ENCODE results near the gene HOXD13.
A peak's percentile ranks its signal among the peaks of the same experiment; 100 is the strongest.

Gene HOXD13

GRCh38 chr2:176106581-176107539 lies 14.3 kb downstream of the HOXD13 start, which contains the start of gene HOXD11:
Gene HOXD11, plus strand, starts transcription at chr2:176107280. Its CDS starts 76 bp downstream, at chr2:176107356.
- peak; percentile 41 for DNase-seq

DNA sequence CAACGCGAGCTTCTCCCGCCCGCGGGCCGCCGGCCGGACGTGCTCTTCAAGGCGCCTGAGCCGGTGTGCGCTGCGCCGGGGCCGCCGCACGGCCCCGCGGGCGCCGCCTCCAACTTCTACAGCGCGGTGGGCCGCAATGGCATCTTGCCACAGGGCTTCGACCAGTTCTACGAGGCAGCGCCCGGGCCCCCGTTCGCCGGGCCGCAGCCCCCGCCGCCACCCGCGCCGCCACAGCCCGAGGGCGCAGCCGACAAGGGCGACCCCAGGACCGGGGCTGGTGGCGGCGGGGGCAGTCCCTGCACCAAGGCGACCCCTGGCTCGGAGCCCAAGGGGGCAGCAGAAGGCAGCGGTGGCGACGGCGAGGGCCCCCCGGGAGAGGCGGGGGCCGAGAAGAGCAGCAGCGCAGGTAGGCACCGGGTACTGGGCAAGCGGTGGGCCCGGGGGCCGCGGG lies 15.2 kb downstream of the HOXD13 start:
- DNase-seq: no peak

DNA sequence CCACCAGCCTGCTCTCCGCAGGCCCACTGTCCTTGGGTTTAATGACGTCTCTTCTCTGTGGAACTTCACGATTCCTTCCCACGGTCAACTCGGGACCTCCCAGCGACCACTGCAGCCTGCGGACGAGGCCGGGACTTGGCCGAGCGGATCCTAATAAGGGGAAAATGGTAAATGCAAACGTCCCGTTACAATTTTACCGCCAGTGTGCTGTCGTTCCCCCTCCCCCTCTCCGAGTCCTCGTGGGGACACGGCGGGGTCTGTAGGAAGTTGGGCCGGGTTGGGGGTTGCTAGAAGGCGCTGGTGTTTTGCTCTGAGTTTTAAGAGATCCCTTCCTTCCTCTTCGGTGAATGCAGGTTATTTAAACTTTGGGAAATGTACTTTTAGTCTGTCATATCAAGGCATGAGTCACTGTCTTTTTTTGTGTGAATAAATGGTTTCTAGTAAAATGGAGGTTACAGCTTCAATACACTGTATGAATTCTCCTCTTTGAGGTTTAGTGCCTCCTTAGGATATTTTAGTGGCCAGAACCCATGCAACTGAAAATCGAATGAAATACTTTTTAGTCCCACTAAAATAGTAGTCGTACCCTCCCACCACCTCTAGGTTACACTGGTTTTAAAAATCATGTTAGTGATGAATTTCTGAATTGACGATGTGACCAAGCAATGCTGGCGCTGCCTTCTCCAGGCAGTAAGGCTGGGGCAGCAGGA lies 16.8 kb downstream of the HOXD13 start:
- no peak for DNase-seq

DNA sequence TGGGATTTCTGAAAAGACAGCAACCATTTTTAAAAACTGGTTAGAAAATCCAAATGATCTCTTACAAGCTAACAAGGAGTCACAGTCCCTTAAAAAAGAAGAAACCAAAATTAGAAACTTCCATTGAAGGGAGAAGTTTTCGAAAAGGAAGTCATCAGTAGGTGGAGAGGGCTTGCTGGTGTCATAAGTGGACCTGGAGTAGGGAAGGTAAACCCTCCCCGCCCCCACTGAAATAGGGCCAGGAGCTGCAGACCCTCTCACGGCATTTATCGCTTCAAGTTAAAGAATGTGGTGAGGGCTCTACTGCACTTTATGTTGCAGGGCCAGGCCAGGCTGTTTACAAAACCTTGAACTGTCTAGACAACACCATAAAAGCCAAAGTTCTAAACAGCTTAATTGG lies 17.4 kb downstream of the HOXD13 start:
- DNase-seq: no peak

GRCh38 chr2:176110415-176111308 lies 18.1 kb downstream of the HOXD13 start:
- DNase-seq: no peak

- no peak for DNase-seq
Observed at GRCh38 chr2:176111309-176111663, 18.8 kb downstream of the HOXD13 start.

DNA sequence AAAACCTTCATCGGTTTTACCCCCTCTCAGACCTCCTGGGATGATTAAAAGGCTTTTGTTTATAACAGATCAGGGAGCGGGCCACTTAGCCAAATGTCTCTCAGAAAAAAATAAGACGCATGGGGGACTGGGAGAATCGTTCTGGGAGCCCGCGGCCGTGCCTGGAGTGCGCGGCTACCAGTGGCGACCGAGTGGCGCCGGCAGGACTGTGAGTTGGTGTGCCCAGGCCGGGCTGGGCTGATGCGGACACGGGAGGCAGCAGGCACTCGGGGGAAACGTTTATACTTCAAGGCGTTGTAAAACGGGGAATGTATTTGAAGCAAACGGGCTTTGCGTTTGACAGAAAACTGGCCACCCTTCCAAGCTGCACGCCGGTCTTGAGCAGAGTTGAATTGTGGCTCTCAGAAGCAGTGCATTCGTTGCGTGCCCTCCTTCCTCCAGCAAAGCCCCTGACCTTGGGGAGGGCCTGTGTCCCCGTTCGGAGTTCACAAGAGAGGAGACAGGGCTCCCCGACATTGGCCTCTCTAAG lies 19.4 kb downstream of the HOXD13 start:
- no peak for DNase-seq

DNA sequence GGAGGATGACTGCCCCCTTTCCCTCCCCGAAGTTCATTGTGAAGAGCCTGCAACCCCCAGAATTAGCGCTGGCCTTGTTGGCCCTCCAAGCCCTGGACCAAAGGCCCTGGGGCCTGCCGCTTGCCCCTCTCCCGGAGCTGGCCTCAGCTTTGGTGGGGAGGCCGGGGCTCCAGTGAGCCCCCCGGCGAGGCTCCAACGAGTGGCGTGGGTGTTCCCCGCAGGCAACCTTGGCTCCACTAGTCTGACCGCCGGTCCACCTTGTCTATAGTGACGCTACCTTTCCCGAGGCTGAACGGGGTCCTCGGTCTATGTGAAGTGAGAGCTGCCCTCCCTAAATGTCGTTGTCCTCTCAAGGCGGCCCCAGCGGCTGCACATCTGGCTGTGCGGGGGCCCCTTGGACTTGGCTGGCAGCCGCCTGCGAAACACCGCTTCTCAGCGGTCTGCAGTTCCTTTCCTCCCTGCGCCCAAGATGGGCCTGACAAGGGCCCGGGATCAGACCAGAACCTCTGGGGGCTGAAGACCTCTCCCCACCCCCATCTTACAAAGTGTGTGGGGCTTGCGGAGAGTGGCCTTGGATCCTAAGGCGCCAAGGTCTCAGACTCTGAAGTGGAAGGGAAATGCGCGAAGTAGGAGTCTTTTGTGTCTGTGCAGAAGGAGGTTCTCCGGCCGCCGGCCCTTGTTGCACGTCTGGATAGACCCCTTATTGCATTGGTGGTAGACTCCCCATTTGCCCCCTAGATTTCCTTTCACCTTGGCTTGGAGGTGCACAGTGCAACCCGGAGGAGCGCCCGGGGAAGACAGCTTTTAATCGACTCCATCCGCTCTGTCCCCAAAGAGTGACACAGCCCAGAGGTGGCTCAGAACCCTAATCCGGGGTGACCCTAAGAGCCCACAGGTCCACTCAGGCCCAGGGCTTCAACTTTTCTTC lies 20.1 kb downstream of the HOXD13 start:
- DNase-seq: no peak

DNA sequence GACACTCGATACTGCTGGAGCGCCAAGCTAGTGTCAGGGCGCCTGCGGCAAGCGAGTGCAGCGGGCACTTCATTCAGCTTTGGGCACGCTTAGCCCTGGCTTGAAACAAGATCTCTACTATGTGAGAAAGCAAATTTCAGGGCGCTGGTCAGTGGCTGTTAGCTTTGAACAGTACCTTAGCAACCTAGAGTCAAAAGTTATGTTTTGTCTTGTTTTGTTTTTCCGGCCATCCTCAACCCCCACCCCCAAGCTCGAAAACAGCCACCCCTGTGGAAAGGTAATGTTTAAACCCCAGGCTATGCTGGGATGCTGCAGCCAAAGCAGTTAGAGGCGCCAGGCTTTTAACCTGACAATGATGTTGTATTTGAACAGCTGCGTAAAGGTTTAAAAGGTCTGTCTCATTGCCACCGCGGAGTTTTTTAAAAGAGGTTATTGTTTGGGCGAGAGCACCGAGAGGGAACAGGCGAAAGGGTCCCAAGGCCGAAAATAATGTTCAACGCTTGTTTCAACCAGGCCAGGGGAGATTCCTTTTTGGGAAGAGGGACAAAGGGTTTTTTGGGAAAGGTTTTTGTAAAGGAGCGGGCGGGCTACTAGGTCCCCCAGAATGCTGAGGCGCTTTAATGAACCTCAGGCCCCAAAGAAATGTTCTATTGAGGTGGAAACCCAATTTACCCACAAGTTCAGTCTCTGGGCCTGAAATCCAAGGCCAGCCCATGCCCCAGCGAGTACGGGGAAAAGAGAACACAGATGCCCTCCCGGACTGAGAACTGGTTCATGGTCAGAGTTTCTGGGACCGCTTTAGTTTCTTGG lies 21.8 kb downstream of the HOXD13 start:
- DNase-seq: peak; percentile 92

- no peak for DNase-seq
Observed at GRCh38 chr2:176114930-176115625, 22.6 kb downstream of the HOXD13 start.

- DNase-seq: no peak
Observed at GRCh38 chr2:176115883-176116813, 23.6 kb downstream of the HOXD13 start, which contains the start of gene HOXD10. Gene HOXD10, plus strand, starts transcription at chr2:176116778. Its CDS starts 56 bp downstream, at chr2:176116834.

GRCh38 chr2:176117162-176117822 lies 24.8 kb downstream of the HOXD13 start:
- no peak for DNase-seq

- DNase-seq: no peak
Observed at GRCh38 chr2:176117823-176118371, 25.4 kb downstream of the HOXD13 start.

DNA sequence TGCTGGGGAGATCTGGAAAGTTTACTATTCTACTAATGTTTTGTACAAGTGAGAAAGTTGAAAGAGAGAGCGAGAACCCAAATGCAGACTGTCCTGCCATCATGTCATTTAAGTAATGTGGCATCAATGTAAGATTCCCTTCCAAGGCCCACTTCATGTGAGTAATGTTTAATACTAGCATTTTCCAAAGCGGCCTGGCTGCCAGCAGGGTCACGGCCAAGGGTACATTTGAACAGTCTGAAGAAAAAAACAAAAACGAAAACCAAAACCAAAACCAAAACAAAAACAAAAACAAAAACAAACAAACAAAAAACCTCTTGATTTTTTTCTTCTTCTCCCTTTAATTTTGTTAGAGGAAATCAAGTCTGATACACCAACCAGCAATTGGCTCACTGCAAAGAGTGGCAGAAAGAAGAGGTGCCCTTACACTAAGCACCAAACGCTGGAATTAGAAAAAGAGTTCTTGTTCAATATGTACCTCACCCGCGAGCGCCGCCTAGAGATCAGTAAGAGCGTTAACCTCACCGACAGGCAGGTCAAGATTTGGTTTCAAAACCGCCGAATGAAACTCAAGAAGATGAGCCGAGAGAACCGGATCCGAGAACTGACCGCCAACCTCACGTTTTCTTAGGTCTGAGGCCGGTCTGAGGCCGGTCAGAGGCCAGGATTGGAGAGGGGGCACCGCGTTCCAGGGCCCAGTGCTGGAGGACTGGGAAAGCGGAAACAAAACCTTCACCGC lies 26.2 kb downstream of the HOXD13 start:
- DNase-seq: no peak

- DNase-seq: no peak
Observed at GRCh38 chr2:176120364-176121189, 28.1 kb downstream of the HOXD13 start.
